Measurements from ENCODE around the gene DHRS1.
A peak's percentile ranks its signal among the peaks of the same experiment; 100 is the strongest.

Gene DHRS1

DNA sequence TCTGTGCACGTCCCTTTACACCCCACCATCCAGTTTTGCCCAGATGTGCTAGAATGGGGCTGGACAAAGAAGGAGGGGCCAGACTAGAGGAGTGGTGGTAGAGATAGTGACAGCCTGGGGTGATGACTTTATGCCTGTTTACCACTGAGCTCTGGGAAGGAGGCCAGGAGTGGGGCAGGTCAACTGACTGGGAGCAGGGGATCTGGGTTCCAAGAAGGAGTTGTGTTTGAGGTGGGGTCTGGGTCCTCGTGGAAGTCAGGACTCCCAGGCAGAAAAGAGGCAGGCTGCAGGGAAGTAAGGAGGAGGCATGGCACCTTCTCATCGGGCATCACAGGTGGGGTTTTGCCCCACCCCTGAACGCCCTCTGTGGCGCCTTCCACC, 10.7 kb upstream of the DHRS1 start:
- no peak overlapping the region for H3K4me3 ChIP-seq (ENCODE audit: control insufficient read depth, low read depth, low read length)
- no peak for TF ChIP-seq CTCF (IDR thresholded peaks at IDR 0.05; ENCODE audit: control insufficient read depth, insufficient read depth, low read depth, low read length, missing control alignments)
- DNase-seq (ENCODE audit: low read depth): no peak

GRCh38 chr14:24309538-24310264, 10.1 kb upstream of the DHRS1 start, which contains the start of gene LTB4R2:
Gene LTB4R2, plus strand, starts transcription at chr14:24310140. Its CDS starts 525 bp downstream, at chr14:24310665.
- H3K4me3 ChIP-seq (ENCODE audit: control insufficient read depth, low read depth, low read length): no peak within 1 kb of the TSS
- no peak for TF ChIP-seq CTCF (IDR thresholded peaks at IDR 0.05; ENCODE audit: control insufficient read depth, insufficient read depth, low read depth, low read length, missing control alignments)
- no peak for DNase-seq (ENCODE audit: low read depth)

- no peak overlapping the region for H3K4me3 ChIP-seq (ENCODE audit: control insufficient read depth, low read depth, low read length)
- TF ChIP-seq CTCF (IDR thresholded peaks at IDR 0.05; ENCODE audit: control insufficient read depth, insufficient read depth, low read depth, low read length, missing control alignments): no peak
- DNase-seq (ENCODE audit: low read depth): no peak
These were observed 9.0 kb upstream of the DHRS1 start for GRCh38 chr14:24308342-24309124.

GRCh38 chr14:24307575-24308341, 8.2 kb upstream of the DHRS1 start, which contains the start of gene CIDEB:
Gene CIDEB, minus strand, starts transcription at chr14:24307977. Its CDS starts 119 bp downstream, at chr14:24307858.
- peak; percentile 96 for TF ChIP-seq CTCF (IDR thresholded peaks at IDR 0.05; ENCODE audit: control insufficient read depth, insufficient read depth, low read depth, low read length, missing control alignments)
- no peak within 1 kb of the TSS for H3K4me3 ChIP-seq (ENCODE audit: control insufficient read depth, low read depth, low read length)
- DNase-seq (ENCODE audit: low read depth): no peak

- no peak for TF ChIP-seq CTCF (IDR thresholded peaks at IDR 0.05; ENCODE audit: control insufficient read depth, insufficient read depth, low read depth, low read length, missing control alignments)
- DNase-seq (ENCODE audit: low read depth): no peak
- H3K4me3 ChIP-seq (ENCODE audit: control insufficient read depth, low read depth, low read length): no peak overlapping the region
These were observed 7.6 kb upstream of the DHRS1 start for GRCh38 chr14:24307156-24307574.

GRCh38 chr14:24304019-24304387, 4.4 kb upstream of the DHRS1 start:
- no peak for TF ChIP-seq CTCF (IDR thresholded peaks at IDR 0.05; ENCODE audit: control insufficient read depth, insufficient read depth, low read depth, low read length, missing control alignments)
- DNase-seq (ENCODE audit: low read depth): no peak
- no peak overlapping the region for H3K4me3 ChIP-seq (ENCODE audit: control insufficient read depth, low read depth, low read length)
